A549 (cell line): Measurements from ENCODE around the gene GRK5. TPM values are rescaled to one million over a fixed set of nuclear protein-coding genes. Genes with fewer than 3 reads are reported as not detected.

Experiments used
- ATAC-seq, 2 experiments: fragments of 200-7000 bp in 1 of 2; fragments of >200 bp in 1 of 2; cut with Nextera tagmentation in 1 of 2; cut with Tn5 transposase in 1 of 2; 3 replicates each; pipeline versions ENCODE4 v1.8.0 to v1.9.1; 2018 to 2020; ENCODE audit warnings: mild to moderate bottlenecking in 1 of 2, moderate library complexity in 1 of 2
- CTCF ChIA-PET: fragments of 300-600 bp; sonication (Branson Sonifier 250); formaldehyde crosslinking; extraction: SDS; loops from one replicate; lab custom pipeline; 2021; ENCODE audit warnings: antibody characterized with exemption, inconsistent platforms; lab: Yijun Ruan, JAX
- POLR2A ChIA-PET: fragments of 350-600 bp; formaldehyde crosslinking; extraction: SDS; loops from one replicate; lab custom pipeline; 2021; ENCODE audit warnings: antibody characterized with exemption, inconsistent platforms; lab: Yijun Ruan, JAX
- DNase-seq, 2 experiments: peaks; one replicate each; pipeline versions ENCODE4 v3.0.0 to v3.0.0-alpha.2; 2011 to 2016; ENCODE audit warnings: low read depth in 1 of 2, low spot score in 1 of 2
- FAIRE-seq: peaks from 2 replicates; lab custom pipeline; 2011; peaks lifted over from hg19 to GRCh38; lab: Jason Lieb, UNC
- H3K27ac ChIP-seq, 2 experiments: fragments of >200 bp; sonication (Bioruptor Twin); formaldehyde crosslinking; 3 replicates each; pipeline ENCODE4 v1.5.1; 2016 to 2017
- H3K4me1 ChIP-seq: fragments of >200 bp; sonication (Bioruptor Twin); formaldehyde crosslinking; 3 replicates; pipeline ENCODE4 v1.6.1; 2016
- H3K4me2 ChIP-seq: fragments of >200 bp; sonication (Bioruptor Twin); formaldehyde crosslinking; 3 replicates; pipeline ENCODE4 v1.6.1; 2016
- H3K4me3 ChIP-seq: fragments of >200 bp; sonication (Bioruptor Twin); formaldehyde crosslinking; 3 replicates; pipeline ENCODE4 v1.5.1; 2016
- H3K9me3 ChIP-seq: fragments of >200 bp; sonication (Bioruptor Twin); formaldehyde crosslinking; 3 replicates; pipeline ENCODE4 v1.6.1; 2016
- BCL3 ChIP-seq: fragments of >200 bp; sonication (Bioruptor Twin); formaldehyde crosslinking; IDR thresholded peaks from 3 replicates; pipeline ENCODE4 v1.6.1; 2016
- CBX2 ChIP-seq: fragments of 200-600 bp; sonication (generic); IDR thresholded peaks from 2 replicates; pipeline ENCODE4 v1.6.1; 2016; ENCODE audit warnings: low read depth, mild to moderate bottlenecking, borderline replicate concordance
- CEBPB ChIP-seq, 2 experiments: fragments of >200 bp in 1 of 2; sonication (Bioruptor Twin) in 1 of 2; formaldehyde crosslinking in 1 of 2; IDR thresholded peaks; 2 replicates each; pipeline ENCODE4 v1.6.1; 2012 to 2016
- CHD2 ChIP-seq: fragments of 150-350 bp; IDR thresholded peaks from 2 replicates; pipeline ENCODE4 v1.6.1; 2014; ENCODE audit warnings: low read length; ENCODE audit not compliant: partially characterized antibody
- EHMT2 ChIP-seq: fragments of 200-600 bp; sonication (generic); IDR thresholded peaks from 2 replicates; pipeline ENCODE4 v1.6.1; 2016; ENCODE audit warnings: antibody characterized with exemption, low read depth, mild to moderate bottlenecking, moderate library complexity
- FOSB ChIP-seq: fragments of 250-450 bp; sonication (Bioruptor Pico); IDR thresholded peaks from 2 replicates; pipeline ENCODE4 v1.5.0; 2020; ENCODE audit warnings: mild to moderate bottlenecking, moderate library complexity
- FOXS1 ChIP-seq: fragments of 250-450 bp; sonication (Bioruptor Pico); IDR thresholded peaks from 2 replicates; pipeline ENCODE4 v1.5.0; 2020; ENCODE audit warnings: mild to moderate bottlenecking, moderate library complexity
- HEYL ChIP-seq: fragments of 250-450 bp; sonication (Bioruptor Pico); IDR thresholded peaks from 2 replicates; pipeline ENCODE4 v1.8.0; 2021; ENCODE audit warnings: mild to moderate bottlenecking, moderate library complexity
- HOXB5 ChIP-seq: fragments of 250-450 bp; sonication (Bioruptor Pico); IDR thresholded peaks from 2 replicates; pipeline ENCODE4 v1.5.0; 2020; ENCODE audit warnings: mild to moderate bottlenecking, moderate library complexity
- JUN ChIP-seq, 2 experiments: fragments of >200 bp; sonication (Bioruptor Twin); formaldehyde crosslinking; IDR thresholded peaks; 2 replicates in 1 of 2; 3 replicates in 1 of 2; pipeline ENCODE4 v1.6.1; 2016 to 2017
- MAX ChIP-seq: IDR thresholded peaks from 2 replicates; pipeline ENCODE4 v1.6.1; 2012
- NPAS2 ChIP-seq: fragments of 250-450 bp; sonication (Bioruptor Pico); IDR thresholded peaks from 2 replicates; pipeline ENCODE4 v1.8.0; 2022; ENCODE audit warnings: mild to moderate bottlenecking, moderate library complexity, borderline replicate concordance
- NR3C1 ChIP-seq: fragments of >200 bp; sonication (Bioruptor Twin); formaldehyde crosslinking; IDR thresholded peaks from 3 replicates; pipeline ENCODE4 v1.6.1; 2017
- PHF8 ChIP-seq: fragments of 200-600 bp; sonication (generic); IDR thresholded peaks from 2 replicates; pipeline ENCODE4 v1.6.1; 2016; ENCODE audit warnings: low read depth, mild to moderate bottlenecking, antibody characterized with exemption, moderate library complexity, borderline replicate concordance
- RARB ChIP-seq: fragments of 250-450 bp; sonication (Bioruptor Pico); IDR thresholded peaks from 2 replicates; pipeline ENCODE4 v1.8.0; 2021; ENCODE audit warnings: mild to moderate bottlenecking, moderate library complexity
- RCOR1 ChIP-seq: fragments of 150-350 bp; IDR thresholded peaks from 2 replicates; pipeline ENCODE4 v1.6.1; 2014; ENCODE audit warnings: antibody characterized with exemption, low read length, low read depth
- ZFP36 ChIP-seq: fragments of 450-650 bp; IDR thresholded peaks from 2 replicates; pipeline ENCODE4 v1.6.1; 2014; ENCODE audit warnings: borderline replicate concordance; ENCODE audit not compliant: partially characterized antibody
- ZSCAN20 ChIP-seq: fragments of 250-450 bp; sonication (Bioruptor Pico); IDR thresholded peaks from 2 replicates; pipeline ENCODE4 v1.8.0; 2022; ENCODE audit warnings: mild to moderate bottlenecking, moderate library complexity
- WGBS: methylation state at CpG from one replicate; pipeline ENCODE4 v1.1.6; 2017; ENCODE audit errors: missing lambda C conversion rate; 5-methylcytosine and 5-hydroxymethylcytosine counted together
- polyA plus RNA-seq, 4 experiments: library from polyadenylated mRNA; depleted of rRNA in 3 of 4; stranded (reverse); fragments of >200 nt; fragmentation: RNase III in 1 of 4; extraction: RNeasy Plus Mini Kit Qiagen cat#74134 plus additional on column Dnase treatment in 1 of 4; gene quantifications; 2 replicates in 3 of 4; 3 replicates in 1 of 4; pipeline ENCODE4 v1.2.3, GENCODE V29; 2011 to 2017

The GRK5 gene
- polyA plus RNA-seq, 2 of the 4 experiments (the other 2 are of a cell fraction), result 5.0 to 7.9 TPM

- CTCF ChIA-PET, result interaction anchor here (1.1 kb wide), 1 partner anchor 15 kb away, joined by 3 read pairs; no protein-coding TSS in a partner anchor
- FAIRE-seq, result no peak
- H3K27ac ChIP-seq, result peak overlapping the region; percentile 16 to 49; a peak in 3 of 6 replicates
- no peak for TF ChIP-seq FOSB (CRISPR knock-in tag)
- H3K9me3 ChIP-seq, result no peaks in the 10 kb centered on the region
- H3K4me1 ChIP-seq, result peaks cover 25% of the 10 kb centered on the region
- 87% methylated on average over 9 of the region's 9 CpGs for WGBS
- no peak for ATAC-seq
- POLR2A ChIA-PET, result no interaction called here
- peak overlapping the region; percentile 18; the same call in 1 of the 3 replicates for H3K4me2 ChIP-seq
- no peak overlapping the region for H3K4me3 ChIP-seq
- no peak for DNase-seq
These were observed 78.3 kb downstream of the GRK5 start for GRCh38 chr10:119285495-119286267.

- Histone ChIP-seq H3K9me3 (no peaks in the 10 kb centered on the region), H3K4me3 (no peak overlapping the region), H3K27ac (peak overlapping the region in 1 of 2 experiments; percentile 11; a peak in 2 of 6 replicates), H3K4me1 (peaks cover 26% of the 10 kb centered on the region), H3K4me2 (no peak overlapping the region)
- ChIA-PET CTCF (interaction anchor here (0.5 to 1.1 kb wide), 2 partner anchors 15 to 352 kb away, joined by 3 read pairs; no protein-coding TSS in a partner anchor), POLR2A (no interaction called here)
- no peak for DNase-seq
- ATAC-seq, result no peak
- TF ChIP-seq NR3C1 (no peak), RCOR1 (no peak), CHD2 (no peak), CEBPB (IDR thresholded peaks at IDR 0.05) (no peak), ZSCAN20 (no peak), NPAS2 (CRISPR knock-in tag) (no peak), ZFP36 (no peak), FOXS1 (no peak), EHMT2 (no peak), CBX2 (no peak)
- no peak for FAIRE-seq
- 90% methylated on average over 6 of the region's 6 CpGs for WGBS
These were observed 79.1 kb downstream of the GRK5 start for GRCh38 chr10:119286516-119286915.

GRCh38 chr10:119286983-119287633 lies 79.7 kb downstream of the GRK5 start:
- peak overlapping the region in 1 of 2 experiments; percentile 21; a peak in 1 of 6 replicates for H3K27ac ChIP-seq
- no peak overlapping the region for H3K4me3 ChIP-seq
- WGBS, result 90% methylated on average over 2 of the region's 2 CpGs
- CTCF ChIA-PET, result interaction anchor here (0.5 to 1.3 kb wide), 3 partner anchors 16 to 351 kb away, joined by 3 to 4 read pairs (median 3); no protein-coding TSS in a partner anchor
- H3K4me1 ChIP-seq, result peaks cover 26% of the 10 kb centered on the region
- DNase-seq, result no peak
- POLR2A ChIA-PET, result no interaction called here
- H3K9me3 ChIP-seq, result no peaks in the 10 kb centered on the region
- TF ChIP-seq MAX, result no peak
- no peak for TF ChIP-seq RARB (CRISPR knock-in tag)
- TF ChIP-seq HOXB5, result no peak
- no peak for TF ChIP-seq CBX2
- TF ChIP-seq BCL3, result no peak
- TF ChIP-seq HEYL (CRISPR knock-in tag), result no peak
- no peak for TF ChIP-seq PHF8
- no peak for TF ChIP-seq JUN (IDR thresholded peaks at IDR 0.05)
- H3K4me2 ChIP-seq, result no peak overlapping the region
- no peak for ATAC-seq
- no peak for FAIRE-seq
